ENCODE results near the gene TDP2. TPM values are rescaled to one million over a fixed set of nuclear protein-coding genes. Genes with fewer than 3 reads are reported as not detected.

Gene TDP2, protein sequence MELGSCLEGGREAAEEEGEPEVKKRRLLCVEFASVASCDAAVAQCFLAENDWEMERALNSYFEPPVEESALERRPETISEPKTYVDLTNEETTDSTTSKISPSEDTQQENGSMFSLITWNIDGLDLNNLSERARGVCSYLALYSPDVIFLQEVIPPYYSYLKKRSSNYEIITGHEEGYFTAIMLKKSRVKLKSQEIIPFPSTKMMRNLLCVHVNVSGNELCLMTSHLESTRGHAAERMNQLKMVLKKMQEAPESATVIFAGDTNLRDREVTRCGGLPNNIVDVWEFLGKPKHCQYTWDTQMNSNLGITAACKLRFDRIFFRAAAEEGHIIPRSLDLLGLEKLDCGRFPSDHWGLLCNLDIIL
- total RNA-seq (10 to 100 TPM; 14.7 to 26.9 (median 18.3) TPM), polyA plus RNA-seq (10 to 100 TPM; 21.6 to 41.9 TPM)

- DNase-seq (peak; percentile 93 to 99 (median 96)), FAIRE-seq (no peak), ATAC-seq (peak; percentile 97 to 99 (median 99))
- no peaks in the 10 kb centered on the region for H3K9me3 ChIP-seq
- H3K27me3 ChIP-seq, result no peaks in the 10 kb centered on the region
- H3K27ac ChIP-seq, result peak within 1 kb of the TSS; percentile 88 to 97 (median 93)
- H3K4me1 ChIP-seq, result peaks cover 0 to 24% (median 12%) of the 10 kb centered on the region in 3 donors
- intact Hi-C loops (cut with DNase I), result no loop called here
- H3K36me3 ChIP-seq, result peaks cover 0 to 4% (median 3%) of the 10 kb centered on the region in 3 donors
- peak in 2 of 4 donors; percentile 25 to 50 for TF ChIP-seq CTCF (IDR thresholded peaks at IDR 0.05)
- peak within 1 kb of the TSS; percentile 60 to 93 (median 66) for H3K4me3 ChIP-seq
- WGBS, 2 donors, result 0% methylated on average over 62 of the region's 62 CpGs
These were observed at the start of gene TDP2, which contains the start of gene ACOT13 for GRCh38 chr6:24666641-24667377. TDP2 (minus strand) TSS chr6:24666899; CDS start chr6:24666862, 37 bp downstream. ACOT13 (plus strand) TSS chr6:24667077; CDS start chr6:24667264, 187 bp downstream.

- H3K9me3 ChIP-seq, result no peaks in the 10 kb centered on the region
- peaks cover 3 to 86% (median 43%) of the 10 kb centered on the region in 3 donors for H3K36me3 ChIP-seq
- DNase-seq (no peak), FAIRE-seq (no peak), ATAC-seq (no peak)
- no peak for TF ChIP-seq CTCF (IDR thresholded peaks at IDR 0.05)
- no peaks in the 10 kb centered on the region for H3K27me3 ChIP-seq
- no peak overlapping the region for H3K27ac ChIP-seq
- H3K4me3 ChIP-seq, result no peak overlapping the region
- WGBS, 2 donors, result 86 to 90% methylated on average over 10 of the region's 10 CpGs
- H3K4me1 ChIP-seq, result peaks cover 8 to 36% (median 33%) of the 10 kb centered on the region in 3 donors
- intact Hi-C loops (cut with DNase I), result loop anchor here in 1 of 3 donors (10.0 kb wide), 1 partner anchor 64 kb away; the partner anchor contains the start of gene GMNN
These were observed 44.0 kb upstream of the TDP2 start for GRCh38 chr6:24710519-24711303.

GRCh38 chr6:24709014-24709711 is 42.5 kb upstream of the TDP2 start:
- H3K4me3 ChIP-seq, result no peak overlapping the region
- H3K27ac ChIP-seq, result no peak overlapping the region
- H3K4me1 ChIP-seq, result peaks cover 8 to 24% (median 21%) of the 10 kb centered on the region in 3 donors
- 82 to 86% methylated on average over 4 of the region's 4 CpGs for WGBS, 2 donors
- FAIRE-seq (no peak), DNase-seq (no peak), ATAC-seq (no peak)
- no peaks in the 10 kb centered on the region for H3K27me3 ChIP-seq
- intact Hi-C loops (cut with DNase I), result no loop called here
- TF ChIP-seq CTCF (IDR thresholded peaks at IDR 0.05), result no peak
- H3K9me3 ChIP-seq, result no peaks in the 10 kb centered on the region
- H3K36me3 ChIP-seq, result peaks cover 3 to 87% (median 48%) of the 10 kb centered on the region in 3 donors

- TF ChIP-seq CTCF (IDR thresholded peaks at IDR 0.05), result no peak
- no peaks in the 10 kb centered on the region for H3K9me3 ChIP-seq
- DNase-seq (no peak), ATAC-seq (no peak), FAIRE-seq (no peak)
- peaks cover 3 to 86% (median 46%) of the 10 kb centered on the region in 3 donors for H3K36me3 ChIP-seq
- intact Hi-C loops (cut with DNase I), result no loop called here
- H3K4me3 ChIP-seq, result no peak overlapping the region
- WGBS, 2 donors, result 57 to 69% methylated on average over 3 of the region's 3 CpGs
- H3K27me3 ChIP-seq, result no peaks in the 10 kb centered on the region
- H3K4me1 ChIP-seq, result peaks cover 8 to 19% (median 15%) of the 10 kb centered on the region in 3 donors
- no peak overlapping the region for H3K27ac ChIP-seq
These were observed 41.9 kb upstream of the TDP2 start for GRCh38 chr6:24708612-24709011.

Measured in pancreas (tissue), 10 donors.